Activated naive CD8-positive, alpha-beta T cell (primary cell): Measurements from ENCODE around the gene MRPS31.

Experiments
- H3K27ac Mint-ChIP-seq: one replicate; pipeline ENCODE4 v1.8.0; 2021; ENCODE audit warnings: mixed read lengths
- H3K27me3 Mint-ChIP-seq: one replicate; pipeline ENCODE4 v1.8.0; 2021; ENCODE audit warnings: mixed read lengths
- H3K36me3 Mint-ChIP-seq: one replicate; pipeline ENCODE4 v1.8.0; 2021; ENCODE audit warnings: mixed read lengths
- H3K4me1 Mint-ChIP-seq: one replicate; pipeline ENCODE4 v1.8.0; 2021; ENCODE audit warnings: low read depth, mixed read lengths
- H3K4me3 Mint-ChIP-seq: one replicate; pipeline ENCODE4 v1.8.0; 2021; ENCODE audit warnings: mild to moderate bottlenecking, mixed read lengths
- H3K9me3 Mint-ChIP-seq: one replicate; pipeline ENCODE4 v1.8.0; 2021; ENCODE audit warnings: low read depth, mixed read lengths

The MRPS31 gene

DNA sequence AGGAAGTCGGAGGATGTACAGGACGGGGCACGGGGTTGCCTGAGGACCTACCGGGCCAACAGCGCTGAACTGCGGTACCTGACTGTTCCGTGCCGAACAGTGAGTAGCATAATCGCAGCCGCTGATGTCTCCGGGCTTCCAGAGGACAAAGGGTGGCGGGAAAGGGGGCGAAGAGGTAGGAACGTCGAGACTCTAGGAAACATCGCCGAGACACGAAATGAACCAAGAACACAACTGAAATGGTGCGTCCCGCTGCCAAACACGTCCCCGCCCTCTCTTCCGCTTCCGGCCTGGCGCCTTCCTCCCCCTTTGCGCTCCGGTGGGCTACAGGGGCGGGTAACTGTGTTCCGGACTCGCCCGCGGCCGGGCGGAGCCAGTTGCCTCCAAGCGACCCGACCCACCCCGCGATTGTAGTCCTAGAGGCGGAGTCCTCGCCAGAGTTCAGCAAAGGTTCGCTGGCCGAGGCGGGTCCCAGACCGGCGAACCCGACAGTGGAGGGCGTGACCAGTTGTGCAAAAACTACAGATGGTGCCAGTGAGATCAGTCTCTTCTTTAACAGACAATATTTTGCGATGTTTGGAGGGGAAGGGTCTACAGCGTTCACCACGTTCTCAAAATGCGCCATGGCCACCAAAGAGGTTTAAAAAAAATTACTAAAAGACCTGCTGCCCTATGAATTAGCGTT, at the start of gene MRPS31:
MRPS31 (minus strand) TSS at position 257 of the 685 bp plus-strand sequence; CDS start at position 203, 54 bp downstream.
- Mint-ChIP-seq H3K4me1 (peaks cover 42% of the 10 kb centered on the region), H3K27ac (peak within 1 kb of the TSS; percentile 98), H3K4me3 (peak within 1 kb of the TSS; percentile 98), H3K9me3 (no peaks in the 10 kb centered on the region), H3K36me3 (peaks cover 4% of the 10 kb centered on the region), H3K27me3 (no peaks in the 10 kb centered on the region)

DNA sequence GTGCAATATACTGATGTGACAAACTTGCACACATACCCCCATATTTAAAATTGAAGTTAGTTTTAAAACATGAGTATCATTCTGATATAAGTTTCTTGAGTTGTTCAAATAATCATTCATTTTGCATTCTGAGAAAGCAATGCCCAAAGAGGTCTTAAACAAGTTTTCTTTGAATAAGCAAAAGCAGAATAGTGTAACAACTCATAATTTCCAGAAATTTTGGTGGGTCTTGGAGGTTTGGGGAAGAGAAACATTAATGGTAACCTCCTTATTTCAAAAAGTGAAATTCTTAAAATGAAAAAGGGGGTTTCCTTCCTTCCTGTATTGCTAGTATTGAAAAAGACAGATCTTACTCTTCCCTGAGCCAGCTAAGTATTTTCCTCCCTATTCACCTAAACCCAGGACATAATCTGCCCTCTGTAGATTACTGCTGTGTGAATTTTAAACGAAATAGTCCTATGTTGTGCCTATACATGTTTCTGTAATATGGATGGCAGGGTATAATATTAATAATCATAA, 48.9 kb upstream of the MRPS31 start:
- Mint-ChIP-seq H3K27ac (peak overlapping the region; percentile 30), H3K27me3 (no peaks in the 10 kb centered on the region), H3K4me1 (peaks cover 10% of the 10 kb centered on the region), H3K9me3 (peaks cover 7% of the 10 kb centered on the region), H3K36me3 (peaks cover 24% of the 10 kb centered on the region), H3K4me3 (no peak overlapping the region)

DNA sequence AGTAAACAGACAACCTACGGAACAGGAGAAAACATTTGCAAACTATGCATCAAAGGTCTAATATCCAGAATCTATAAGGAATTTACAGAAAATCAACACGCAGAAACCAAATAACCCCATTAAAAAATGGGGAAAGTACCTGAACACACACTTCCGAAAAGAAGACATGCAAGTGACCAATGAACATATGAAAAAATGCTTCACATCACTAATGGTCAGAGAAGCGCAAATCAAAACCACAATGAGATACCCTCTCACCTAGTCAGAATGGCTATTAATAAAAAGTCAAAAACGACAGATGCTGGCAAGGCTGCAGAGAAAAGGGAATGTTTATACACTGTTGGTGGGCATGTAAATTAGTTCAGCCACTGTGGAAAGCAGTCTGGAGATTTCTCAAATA, 47.9 kb upstream of the MRPS31 start:
- Mint-ChIP-seq H3K4me3 (no peak overlapping the region), H3K9me3 (peaks cover 7% of the 10 kb centered on the region), H3K27ac (no peak overlapping the region), H3K27me3 (no peaks in the 10 kb centered on the region), H3K36me3 (peaks cover 30% of the 10 kb centered on the region), H3K4me1 (peaks cover 10% of the 10 kb centered on the region)

DNA sequence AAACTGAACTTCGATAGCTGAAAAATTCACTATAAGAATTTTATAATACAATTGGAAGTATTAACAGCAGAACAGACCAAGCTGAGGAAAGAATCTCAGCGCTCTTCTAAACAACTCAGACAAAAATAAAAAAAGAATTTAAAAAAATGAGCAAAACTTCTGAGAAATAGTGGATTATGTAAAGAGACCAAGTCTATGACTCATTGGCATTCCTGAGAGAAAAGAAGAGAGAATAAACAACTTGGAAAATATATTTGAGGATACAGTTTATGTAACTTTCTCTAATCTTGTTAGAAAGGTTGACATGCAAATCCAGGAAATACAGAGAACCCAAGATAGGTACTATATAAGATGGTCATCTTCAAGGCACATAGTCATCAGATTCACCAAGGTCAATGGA, 43.8 kb upstream of the MRPS31 start:
- peaks cover 6% of the 10 kb centered on the region for H3K4me1 Mint-ChIP-seq

DNA sequence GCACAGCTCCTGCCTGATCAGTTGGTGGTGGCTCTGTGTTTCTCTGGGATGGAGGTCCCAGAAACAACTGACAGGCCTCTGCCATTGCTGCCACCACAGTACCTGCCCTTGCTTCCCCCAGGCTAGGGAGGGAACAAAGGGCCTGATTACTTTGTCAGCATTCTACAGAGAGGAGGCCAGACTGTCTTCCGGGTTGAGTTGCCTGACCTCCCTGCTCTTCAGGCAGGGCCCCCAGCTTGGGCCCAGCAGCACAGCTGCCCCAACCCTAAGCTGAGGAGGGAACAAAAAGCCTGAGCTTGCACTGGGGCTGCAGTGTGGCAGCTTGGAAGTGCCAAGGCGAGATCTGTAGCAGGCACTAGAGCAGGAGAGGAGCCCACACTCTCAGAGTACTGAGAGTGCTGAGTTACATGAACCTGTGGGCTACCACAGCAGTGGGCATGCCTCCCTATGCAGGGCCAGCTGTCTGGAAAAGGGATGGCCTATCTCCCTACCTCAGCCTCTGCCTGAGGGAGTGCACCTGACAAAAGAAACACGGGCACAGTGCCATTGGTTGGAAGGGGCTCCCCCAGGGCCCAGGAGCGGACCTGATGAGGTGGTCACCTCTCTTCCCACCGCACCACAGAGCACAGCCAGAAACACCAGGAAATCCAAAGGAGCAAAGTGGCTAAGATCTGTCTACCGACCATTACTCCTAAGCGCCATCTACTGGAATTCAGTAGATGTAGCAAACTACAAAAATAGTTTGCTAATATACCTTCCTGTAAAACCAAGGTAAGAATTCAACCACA, 42.9 kb upstream of the MRPS31 start:
- Mint-ChIP-seq H3K36me3 (peaks cover 40% of the 10 kb centered on the region), H3K27ac (no peak overlapping the region), H3K27me3 (no peaks in the 10 kb centered on the region), H3K9me3 (peaks cover 7% of the 10 kb centered on the region), H3K4me1 (no peaks in the 10 kb centered on the region), H3K4me3 (no peak overlapping the region)

More for the DNA sequence above, 43.8 kb upstream of the MRPS31 start:
- peaks cover 7% of the 10 kb centered on the region for H3K9me3 Mint-ChIP-seq
- no peak overlapping the region for H3K4me3 Mint-ChIP-seq
- no peaks in the 10 kb centered on the region for H3K27me3 Mint-ChIP-seq
- peaks cover 36% of the 10 kb centered on the region for H3K36me3 Mint-ChIP-seq
- H3K27ac Mint-ChIP-seq: peak overlapping the region; percentile 22

DNA sequence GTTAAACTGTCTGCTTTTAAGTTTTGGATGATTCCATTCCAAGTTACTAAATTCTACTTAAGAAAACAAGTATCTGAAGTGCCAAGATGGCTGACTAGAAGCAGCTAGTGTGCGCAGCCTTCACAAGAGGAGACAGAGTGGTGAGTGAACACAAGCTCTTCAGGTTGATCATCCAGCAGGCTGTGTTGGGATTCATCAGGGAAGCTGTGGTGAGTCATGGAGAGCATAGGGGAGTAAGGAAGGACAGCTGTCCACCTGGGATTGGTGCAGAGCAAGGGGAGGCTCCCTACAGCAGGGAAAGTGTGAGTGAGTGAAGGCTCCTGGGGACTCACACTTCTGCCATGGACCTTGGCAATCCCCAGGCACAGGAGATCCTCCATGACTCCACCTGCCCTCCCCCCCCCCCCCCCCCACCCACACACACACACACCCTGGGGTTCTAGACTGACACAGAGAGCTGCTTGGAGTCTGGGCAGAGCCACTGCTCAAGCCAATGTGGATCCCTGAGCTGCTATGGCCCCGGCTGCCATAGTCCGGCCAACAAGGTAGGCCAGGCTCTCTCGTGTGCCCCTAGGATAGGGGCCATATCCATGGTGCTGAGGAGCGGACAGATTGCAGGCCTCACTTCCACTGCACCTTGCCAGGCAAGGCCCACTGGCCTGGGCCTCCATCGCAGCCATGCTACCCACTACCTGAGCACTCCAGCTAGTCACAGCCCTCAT, 41.9 kb upstream of the MRPS31 start:
- Mint-ChIP-seq H3K4me1 (no peaks in the 10 kb centered on the region), H3K27me3 (no peaks in the 10 kb centered on the region), H3K9me3 (peaks cover 7% of the 10 kb centered on the region), H3K27ac (peak overlapping the region; percentile 28), H3K4me3 (no peak overlapping the region), H3K36me3 (peaks cover 41% of the 10 kb centered on the region)

DNA sequence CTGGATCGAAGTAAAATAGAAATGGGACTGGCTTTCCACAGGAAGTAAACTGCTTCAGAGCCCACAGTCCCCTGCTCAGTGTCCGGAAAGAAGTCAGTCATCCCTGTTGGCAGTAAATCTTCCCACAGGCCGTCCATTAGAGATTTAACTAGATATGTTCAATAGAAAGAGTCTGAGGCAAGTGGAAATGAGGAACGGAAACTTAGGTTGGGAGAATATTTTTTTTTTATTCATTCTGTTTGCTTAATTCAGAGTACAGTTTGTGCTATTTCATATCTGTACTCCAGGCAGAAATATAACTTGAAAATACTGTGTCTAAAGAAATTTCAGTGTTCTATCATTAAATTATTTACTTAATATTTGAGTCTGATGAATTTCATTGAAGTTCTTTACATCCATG, 41.1 kb upstream of the MRPS31 start:
- Mint-ChIP-seq H3K36me3 (peaks cover 35% of the 10 kb centered on the region), H3K27me3 (no peaks in the 10 kb centered on the region), H3K27ac (no peak overlapping the region)

DNA sequence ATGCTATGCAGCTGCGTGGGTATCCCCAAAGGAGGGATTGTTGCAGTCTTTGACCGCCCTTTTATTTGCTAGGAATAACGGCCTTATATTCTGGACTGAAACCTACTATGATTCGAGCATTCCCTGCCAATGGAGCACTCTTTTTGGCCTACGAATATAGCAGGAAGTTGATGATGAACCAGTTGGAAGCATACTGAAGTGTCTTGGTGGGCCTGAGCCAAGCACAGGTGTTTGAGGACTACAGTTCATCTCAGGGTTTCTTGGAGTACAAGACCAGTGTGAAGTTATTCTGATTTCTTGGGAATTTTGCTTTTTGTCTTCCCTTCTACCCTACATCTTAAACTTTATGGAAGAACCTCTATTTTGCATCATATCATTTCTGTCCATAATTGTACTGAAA, 38.5 kb upstream of the MRPS31 start:
- Mint-ChIP-seq H3K27ac (no peak overlapping the region), H3K4me3 (no peak overlapping the region), H3K27me3 (no peaks in the 10 kb centered on the region), H3K9me3 (no peaks in the 10 kb centered on the region), H3K36me3 (peaks cover 18% of the 10 kb centered on the region), H3K4me1 (no peaks in the 10 kb centered on the region)

More for the DNA sequence above, 41.1 kb upstream of the MRPS31 start:
- Mint-ChIP-seq H3K4me3 (no peak overlapping the region), H3K9me3 (peaks cover 7% of the 10 kb centered on the region), H3K4me1 (no peaks in the 10 kb centered on the region)

DNA sequence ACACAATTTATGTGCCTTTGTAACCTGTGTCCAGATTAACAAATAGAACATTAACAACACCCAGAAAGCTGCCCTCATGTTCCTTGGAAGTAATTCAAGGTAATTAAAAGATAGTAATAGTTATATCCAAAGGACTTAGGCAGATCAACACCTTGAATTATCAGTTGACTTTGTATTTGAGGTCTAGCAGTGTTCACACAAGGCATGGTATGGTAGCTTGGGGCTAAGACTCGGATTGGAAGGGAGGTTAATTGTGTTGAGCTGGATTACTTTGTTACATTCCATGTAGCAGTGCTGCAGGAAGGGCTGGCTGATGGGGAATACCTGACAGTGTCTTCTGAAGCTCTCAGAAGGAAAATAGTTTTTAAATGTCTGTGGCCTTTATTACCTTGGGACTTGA, 35.3 kb upstream of the MRPS31 start:
- H3K4me1 Mint-ChIP-seq: no peaks in the 10 kb centered on the region
- peaks cover 10% of the 10 kb centered on the region for H3K36me3 Mint-ChIP-seq

DNA sequence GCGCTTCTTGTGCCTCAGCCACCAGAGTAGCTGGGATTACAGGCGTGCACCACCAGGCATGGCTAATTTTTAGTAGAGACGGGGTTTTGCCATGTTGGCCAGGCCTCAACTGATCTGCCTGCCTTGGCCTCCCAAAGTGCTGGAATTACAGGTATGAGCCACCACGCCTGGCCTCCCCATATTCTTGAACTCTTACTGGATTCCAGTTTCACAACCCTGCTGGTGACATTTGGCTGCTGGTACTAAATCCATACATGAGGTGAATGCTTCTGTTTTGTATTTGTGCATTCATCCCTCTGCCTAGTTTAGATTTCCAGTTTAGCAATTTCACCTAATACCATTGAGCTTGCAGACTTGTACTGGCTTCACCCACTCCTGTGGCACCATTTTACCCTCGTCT, 32.3 kb upstream of the MRPS31 start:
- no peak overlapping the region for H3K27ac Mint-ChIP-seq
- H3K9me3 Mint-ChIP-seq: no peaks in the 10 kb centered on the region
- H3K27me3 Mint-ChIP-seq: no peaks in the 10 kb centered on the region
- peaks cover 9% of the 10 kb centered on the region for H3K36me3 Mint-ChIP-seq
- peaks cover 10% of the 10 kb centered on the region for H3K4me1 Mint-ChIP-seq
- no peak overlapping the region for H3K4me3 Mint-ChIP-seq

More for the DNA sequence above, 35.3 kb upstream of the MRPS31 start:
- no peaks in the 10 kb centered on the region for H3K27me3 Mint-ChIP-seq
- H3K4me3 Mint-ChIP-seq: no peak overlapping the region
- H3K9me3 Mint-ChIP-seq: no peaks in the 10 kb centered on the region
- H3K27ac Mint-ChIP-seq: no peak overlapping the region

DNA sequence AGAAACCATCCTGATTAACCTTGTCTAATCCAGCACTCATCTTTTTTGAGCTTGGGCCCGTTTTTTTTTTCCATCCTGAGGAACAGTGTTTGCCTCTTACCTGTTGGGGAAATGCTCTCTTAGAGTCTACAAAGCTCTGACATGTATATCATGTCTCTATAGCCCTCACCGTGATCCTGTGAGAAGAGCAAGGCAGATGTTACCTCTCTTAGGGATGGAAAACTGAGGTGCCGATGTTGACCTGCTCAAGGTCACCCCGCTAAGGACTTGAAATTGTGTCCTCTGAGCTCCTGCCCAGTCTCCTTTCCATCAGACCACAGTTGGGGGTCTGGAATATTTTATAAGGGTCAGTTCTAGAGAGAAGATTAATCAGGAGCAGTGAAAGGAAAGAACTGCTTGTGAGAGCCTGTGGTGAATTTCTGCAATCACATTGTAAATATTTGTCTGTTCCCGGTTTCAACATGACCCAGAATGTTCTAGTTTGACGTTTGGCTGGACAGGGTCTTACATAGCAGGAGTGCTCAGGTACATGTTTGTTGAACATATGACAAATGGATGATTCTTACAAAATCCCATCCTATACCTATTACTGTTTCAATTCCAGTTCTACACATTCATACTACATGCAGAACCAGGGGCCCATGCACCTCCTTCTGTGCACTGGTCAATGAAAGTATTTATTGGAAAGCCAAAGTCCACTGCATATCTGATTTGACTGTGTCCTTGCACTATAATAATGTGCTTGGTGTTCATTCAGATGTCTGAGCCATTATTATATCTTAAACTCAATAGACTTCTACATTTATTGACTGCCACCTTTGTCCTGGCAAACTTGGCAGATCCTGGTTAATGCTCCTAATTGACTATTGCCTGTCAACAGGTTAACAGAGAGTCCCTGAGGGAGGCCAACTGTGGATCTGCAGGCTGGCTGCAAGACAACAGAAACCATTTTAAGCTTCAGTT, 30.5 kb upstream of the MRPS31 start:
- Mint-ChIP-seq H3K27me3 (no peaks in the 10 kb centered on the region), H3K4me1 (peaks cover 12% of the 10 kb centered on the region), H3K36me3 (peaks cover 8% of the 10 kb centered on the region)

DNA sequence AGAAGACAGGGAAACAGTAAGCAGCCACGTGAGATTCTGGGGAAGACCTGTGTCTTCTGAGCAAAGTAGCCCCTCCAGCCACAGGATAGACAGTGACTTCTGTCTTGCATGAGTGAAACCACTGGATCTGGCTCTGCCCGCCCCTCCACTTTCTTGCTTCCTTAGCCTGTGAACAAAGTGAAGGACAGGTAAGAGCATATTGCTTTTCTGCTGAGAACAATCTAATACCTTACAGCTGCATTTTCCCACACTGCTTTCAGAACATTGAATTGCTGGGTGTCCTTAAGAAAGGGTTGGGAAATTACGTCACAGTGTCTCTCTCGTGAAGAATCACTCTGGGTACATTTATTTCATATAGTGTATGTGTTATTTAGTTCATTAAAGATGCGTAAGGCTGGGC, 29.6 kb upstream of the MRPS31 start:
- H3K27ac Mint-ChIP-seq: no peak overlapping the region
- no peak overlapping the region for H3K4me3 Mint-ChIP-seq
- no peaks in the 10 kb centered on the region for H3K9me3 Mint-ChIP-seq
- H3K4me1 Mint-ChIP-seq: peaks cover 13% of the 10 kb centered on the region
- no peaks in the 10 kb centered on the region for H3K27me3 Mint-ChIP-seq
- H3K36me3 Mint-ChIP-seq: peaks cover 8% of the 10 kb centered on the region

More for the DNA sequence above, 30.5 kb upstream of the MRPS31 start:
- Mint-ChIP-seq H3K27ac (no peak overlapping the region), H3K9me3 (no peaks in the 10 kb centered on the region), H3K4me3 (no peak overlapping the region)

DNA sequence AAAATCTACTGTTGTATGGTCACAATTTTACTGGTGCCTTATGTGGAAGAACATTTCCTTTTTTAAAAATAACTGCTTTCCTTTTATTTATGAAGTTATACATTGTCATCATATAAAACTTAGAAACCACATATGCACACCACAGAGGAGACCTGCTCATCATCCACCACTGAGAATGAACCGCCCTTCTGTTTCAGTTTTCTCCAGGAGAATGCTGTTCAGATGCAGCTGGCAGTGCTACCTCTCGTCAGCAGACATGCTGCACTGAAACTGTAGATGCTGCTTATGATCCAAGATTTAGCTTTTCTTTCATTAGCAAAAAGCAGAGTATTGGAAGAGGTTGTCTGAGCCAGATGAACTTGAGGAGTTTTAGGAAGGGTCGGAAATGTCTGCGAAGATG, 28.5 kb upstream of the MRPS31 start:
- H3K27ac Mint-ChIP-seq: no peak overlapping the region

DNA sequence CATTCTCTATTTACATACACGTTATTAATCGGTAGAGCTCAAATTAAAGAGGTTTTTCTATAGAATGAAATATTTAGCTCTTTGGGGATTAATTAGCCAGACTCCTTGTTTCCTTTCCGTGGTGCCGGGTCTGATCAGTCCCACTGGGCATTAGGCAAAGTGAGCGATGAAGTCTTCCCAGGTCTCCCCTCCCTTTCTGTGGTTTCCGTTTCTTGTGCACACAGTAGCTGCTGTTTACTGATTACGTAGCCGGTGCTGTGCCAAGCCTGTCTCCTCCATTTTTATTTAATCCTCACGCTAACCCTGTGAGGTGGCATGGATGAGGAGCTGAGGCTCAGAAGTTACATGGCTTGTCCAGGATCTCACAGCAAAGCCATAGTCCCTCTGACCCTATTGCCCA, 27.4 kb upstream of the MRPS31 start:
- Mint-ChIP-seq H3K9me3 (no peaks in the 10 kb centered on the region), H3K27me3 (no peaks in the 10 kb centered on the region), H3K27ac (peak overlapping the region; percentile 64), H3K4me1 (peaks cover 14% of the 10 kb centered on the region), H3K4me3 (no peak overlapping the region), H3K36me3 (peaks cover 8% of the 10 kb centered on the region)

More for the DNA sequence above, 28.5 kb upstream of the MRPS31 start:
- no peaks in the 10 kb centered on the region for H3K27me3 Mint-ChIP-seq
- H3K9me3 Mint-ChIP-seq: no peaks in the 10 kb centered on the region
- H3K4me3 Mint-ChIP-seq: no peak overlapping the region
- H3K36me3 Mint-ChIP-seq: peaks cover 8% of the 10 kb centered on the region
- H3K4me1 Mint-ChIP-seq: peaks cover 13% of the 10 kb centered on the region
